ENCODE measurements around the gene KRT6B.
"Not testable (repeated sequence)": the region's sequence is repeated elsewhere in the genome, so short reads cannot be mapped to it uniquely, and the experiment has no call there.

DNA sequence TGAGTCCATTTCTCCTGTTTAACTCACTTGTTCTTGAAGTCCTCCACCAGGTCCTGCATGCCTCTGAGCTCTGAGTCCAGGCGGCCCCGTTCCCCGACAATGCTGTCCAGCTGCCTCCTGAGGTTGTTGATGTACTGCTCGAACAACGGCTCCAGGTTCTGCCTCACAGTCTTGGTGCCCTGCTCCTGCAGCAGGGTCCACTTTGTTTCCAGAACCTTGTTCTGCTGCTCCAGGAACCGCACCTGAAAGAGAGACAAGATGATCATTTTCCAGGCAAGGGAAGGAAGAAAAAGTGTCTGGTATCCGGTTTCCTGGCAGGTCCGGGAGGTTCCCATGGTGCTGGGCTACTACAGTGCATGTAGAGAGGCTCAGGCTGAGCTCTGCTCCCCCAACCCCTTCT, 39.5 kb upstream of the KRT6B start:
- TF ChIP-seq, protein P1, sequence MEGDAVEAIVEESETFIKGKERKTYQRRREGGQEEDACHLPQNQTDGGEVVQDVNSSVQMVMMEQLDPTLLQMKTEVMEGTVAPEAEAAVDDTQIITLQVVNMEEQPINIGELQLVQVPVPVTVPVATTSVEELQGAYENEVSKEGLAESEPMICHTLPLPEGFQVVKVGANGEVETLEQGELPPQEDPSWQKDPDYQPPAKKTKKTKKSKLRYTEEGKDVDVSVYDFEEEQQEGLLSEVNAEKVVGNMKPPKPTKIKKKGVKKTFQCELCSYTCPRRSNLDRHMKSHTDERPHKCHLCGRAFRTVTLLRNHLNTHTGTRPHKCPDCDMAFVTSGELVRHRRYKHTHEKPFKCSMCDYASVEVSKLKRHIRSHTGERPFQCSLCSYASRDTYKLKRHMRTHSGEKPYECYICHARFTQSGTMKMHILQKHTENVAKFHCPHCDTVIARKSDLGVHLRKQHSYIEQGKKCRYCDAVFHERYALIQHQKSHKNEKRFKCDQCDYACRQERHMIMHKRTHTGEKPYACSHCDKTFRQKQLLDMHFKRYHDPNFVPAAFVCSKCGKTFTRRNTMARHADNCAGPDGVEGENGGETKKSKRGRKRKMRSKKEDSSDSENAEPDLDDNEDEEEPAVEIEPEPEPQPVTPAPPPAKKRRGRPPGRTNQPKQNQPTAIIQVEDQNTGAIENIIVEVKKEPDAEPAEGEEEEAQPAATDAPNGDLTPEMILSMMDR (IDR thresholded peaks at IDR 0.05 in 4 of 5, conservative IDR thresholded peaks at IDR 0.05 in 1 of 5), result not testable (repeated sequence)
- not testable (repeated sequence) for TF ChIP-seq POLR2A (IDR thresholded peaks at IDR 0.05)

Measured in gastrocnemius medialis (tissue), 4 donors.